ENCODE results near the gene MDGA2. TPM values are rescaled to one million over a fixed set of nuclear protein-coding genes. Genes with fewer than 3 reads are reported as not detected.

The MDGA2 gene
- total and polyA plus RNA-seq, 2 of the 8 experiments (the other 6 are each of a cell fraction or from before 2014, with no cell fraction given): 0.11 to 0.69 TPM

DNA sequence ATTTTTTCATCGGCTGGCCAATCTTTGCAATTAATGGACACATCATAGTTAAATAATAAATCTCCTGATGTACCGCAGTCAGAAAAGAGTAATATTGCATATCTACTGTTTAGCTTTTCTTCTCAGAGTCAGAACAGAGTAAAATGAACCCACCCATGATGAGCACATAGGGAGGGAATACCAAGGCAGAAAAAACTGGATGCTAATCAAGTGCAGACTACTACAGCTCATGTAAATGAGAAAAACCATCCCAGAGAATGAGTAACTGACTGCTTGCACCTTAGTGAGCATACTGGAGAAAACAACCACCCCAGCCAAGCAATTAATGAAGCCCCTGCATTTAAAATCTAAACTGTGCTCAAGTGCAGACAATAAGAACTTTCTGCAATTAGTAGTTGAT is 483.7 kb downstream of the MDGA2 start:
- Histone ChIP-seq H4K20me1 (replicated peaks in 1 of 2; ENCODE audit: control insufficient read depth in 1 of 2, insufficient read depth in 2 of 2, low read length in 2 of 2) (no peaks in the 10 kb centered on the region), H3K4me3 (ENCODE audit: extremely low read depth in 1 of 4, insufficient read depth in 2 of 4, low read depth in 3 of 4, low read length in 4 of 4) (no peak overlapping the region), H3K27me3 (replicated peaks in 1 of 4; ENCODE audit: control insufficient read depth in 3 of 4, extremely low read depth in 1 of 4, insufficient read depth in 3 of 4, low read length in 3 of 4) (no peaks in the 10 kb centered on the region), H4K8ac (ENCODE audit: extremely low read depth, insufficient read depth, low read length) (no peak overlapping the region), H3K4ac (replicated peaks; ENCODE audit: insufficient read length, low read depth, low read length) (no peak overlapping the region), H3K79me2 (ENCODE audit: control insufficient read depth in 1 of 2, insufficient read depth in 2 of 2, low read length in 2 of 2) (no peaks in the 10 kb centered on the region), H2BK15ac (ENCODE audit: low read length) (no peak overlapping the region), H3K18ac (ENCODE audit: extremely low read depth, low read length) (no peak overlapping the region), H2BK120ac (replicated peaks; ENCODE audit: low read depth, low read length) (no peak overlapping the region), H3K14ac (ENCODE audit: insufficient read length) (no peak overlapping the region), H3K4me1 (replicated peaks in 1 of 4; ENCODE audit: control insufficient read depth in 3 of 4, insufficient read depth in 4 of 4, low read length in 3 of 4) (no peaks in the 10 kb centered on the region), H3K79me1 (ENCODE audit: low read depth, low read length) (no peaks in the 10 kb centered on the region), H3K56ac (replicated peaks; ENCODE audit: insufficient read length, low read depth, low read length) (no peak overlapping the region), H2BK5ac (ENCODE audit: low read depth, low read length) (no peak overlapping the region), H2BK20ac (ENCODE audit: low read length) (no peak overlapping the region), H3K4me2 (ENCODE audit: insufficient read depth in 1 of 2, low read depth in 2 of 2, low read length in 2 of 2) (no peak overlapping the region), H3K27ac (ENCODE audit: low read depth, low read length) (no peak overlapping the region), H3K9ac (replicated peaks in 1 of 4; ENCODE audit: extremely low read depth in 1 of 4, low read depth in 3 of 4, low read length in 3 of 4) (no peak overlapping the region), H2AFZ (ENCODE audit: low read length) (no peak overlapping the region), H3K23ac (ENCODE audit: insufficient read length) (no peak overlapping the region), H2AK5ac (ENCODE audit: low read depth, low read length) (no peak overlapping the region), H3K36me3 (ENCODE audit: control insufficient read depth in 2 of 4, insufficient read depth in 4 of 4, low read length in 3 of 4) (no peaks in the 10 kb centered on the region), H2BK12ac (ENCODE audit: low read depth, low read length) (no peak overlapping the region), H4K91ac (replicated peaks; ENCODE audit: insufficient read length, low read length) (no peak overlapping the region), H3K23me2 (ENCODE audit: low read depth, low read length) (no peaks in the 10 kb centered on the region), H4K5ac (ENCODE audit: insufficient read length, low read depth, low read length) (no peak overlapping the region), H3K9me3 (ENCODE audit: insufficient read depth in 2 of 2, low read depth in 1 of 2, low read length in 1 of 2) (no peaks in the 10 kb centered on the region)
- POLR2A ChIA-PET (ENCODE audit: partially characterized antibody): no interaction called here
- no peak for DNase-seq (ENCODE audit: low read depth in 1 of 2, low spot score in 2 of 2)
- CTCF ChIA-PET (ENCODE audit: partially characterized antibody): interaction anchor here (1.8 kb wide), 1 partner anchor 15 kb away, joined by 4 read pairs; no protein-coding TSS in a partner anchor
- no peak for FAIRE-seq
- 95% methylated on average over 2 of the region's 2 CpGs; no CpG with 5 or more reads in 1 of the 2 experiments for WGBS, 2 experiments (ENCODE audit: extremely low coverage in 1 of 2, insufficient coverage in 1 of 2, insufficient read length in 1 of 2, insufficient replicate concordance in 2 of 2, low coverage in 1 of 2, low lambda C conversion rate in 2 of 2, missing lambda C conversion rate in 1 of 2)
- TF ChIP-seq GABPA (IDR thresholded peaks at IDR 0.05; ENCODE audit: borderline replicate concordance, insufficient read depth, low read length): no peak
- TF ChIP-seq CTBP2 (IDR thresholded peaks at IDR 0.05; ENCODE audit: borderline replicate concordance, insufficient read depth, insufficient read length, low read length): no peak
- TF ChIP-seq TEAD4 (IDR thresholded peaks at IDR 0.05; ENCODE audit: low read depth, low read length): no peak
- TF ChIP-seq KDM1A (IDR thresholded peaks at IDR 0.05; ENCODE audit: borderline replicate concordance, low read length): no peak
- TF ChIP-seq, protein P1, sequence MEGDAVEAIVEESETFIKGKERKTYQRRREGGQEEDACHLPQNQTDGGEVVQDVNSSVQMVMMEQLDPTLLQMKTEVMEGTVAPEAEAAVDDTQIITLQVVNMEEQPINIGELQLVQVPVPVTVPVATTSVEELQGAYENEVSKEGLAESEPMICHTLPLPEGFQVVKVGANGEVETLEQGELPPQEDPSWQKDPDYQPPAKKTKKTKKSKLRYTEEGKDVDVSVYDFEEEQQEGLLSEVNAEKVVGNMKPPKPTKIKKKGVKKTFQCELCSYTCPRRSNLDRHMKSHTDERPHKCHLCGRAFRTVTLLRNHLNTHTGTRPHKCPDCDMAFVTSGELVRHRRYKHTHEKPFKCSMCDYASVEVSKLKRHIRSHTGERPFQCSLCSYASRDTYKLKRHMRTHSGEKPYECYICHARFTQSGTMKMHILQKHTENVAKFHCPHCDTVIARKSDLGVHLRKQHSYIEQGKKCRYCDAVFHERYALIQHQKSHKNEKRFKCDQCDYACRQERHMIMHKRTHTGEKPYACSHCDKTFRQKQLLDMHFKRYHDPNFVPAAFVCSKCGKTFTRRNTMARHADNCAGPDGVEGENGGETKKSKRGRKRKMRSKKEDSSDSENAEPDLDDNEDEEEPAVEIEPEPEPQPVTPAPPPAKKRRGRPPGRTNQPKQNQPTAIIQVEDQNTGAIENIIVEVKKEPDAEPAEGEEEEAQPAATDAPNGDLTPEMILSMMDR (IDR thresholded peaks at IDR 0.05; ENCODE audit: control extremely low read depth in 1 of 3, insufficient read depth in 1 of 3, low read depth in 1 of 3, low read length in 3 of 3): no peak
- TF ChIP-seq GTF2F1 (IDR thresholded peaks at IDR 0.05; ENCODE audit: borderline replicate concordance, low read depth, low read length): no peak
- TF ChIP-seq TCF12 (IDR thresholded peaks at IDR 0.05; ENCODE audit: low read depth, low read length): no peak
- TF ChIP-seq FOSL1 (IDR thresholded peaks at IDR 0.05; ENCODE audit: insufficient read depth, low read depth, low read length): no peak
- no peak for TF ChIP-seq CHD1 (IDR thresholded peaks at IDR 0.05; ENCODE audit: low read depth, low read length)
- TF ChIP-seq RAD21 (IDR thresholded peaks at IDR 0.05 in 1 of 2, conservative IDR thresholded peaks at IDR 0.05 in 1 of 2; ENCODE audit: low read depth in 2 of 2, low read length in 2 of 2): no peak
- TF ChIP-seq SP4 (IDR thresholded peaks at IDR 0.05; ENCODE audit: low read length): no peak

All from H1 (cell line).